Nephron progenitor cell (in vitro differentiated cells): ENCODE data around the gene ALDH3A2.

ENCODE experiments used
- DNase-seq: peaks from one replicate; pipeline ENCODE4 v3.0.0; 2021
- H3K27ac Mint-ChIP-seq: 2 replicates; pipeline ENCODE4 v1.8.0; 2021; ENCODE audit warnings: mild to moderate bottlenecking, moderate library complexity, mixed read lengths
- H3K27me3 Mint-ChIP-seq: 2 replicates; pipeline ENCODE4 v1.8.0; 2021; ENCODE audit warnings: mild to moderate bottlenecking, low read depth, mixed read lengths; ENCODE audit not compliant: poor library complexity
- H3K36me3 Mint-ChIP-seq: 2 replicates; pipeline ENCODE4 v1.8.0; 2021; ENCODE audit warnings: low read depth, mixed read lengths
- H3K4me1 Mint-ChIP-seq: 2 replicates; pipeline ENCODE4 v1.8.0; 2021; ENCODE audit warnings: mixed read lengths
- H3K4me3 Mint-ChIP-seq: 2 replicates; pipeline ENCODE4 v1.8.0; 2021; ENCODE audit warnings: mild to moderate bottlenecking, moderate library complexity, mixed read lengths
- H3K9me3 Mint-ChIP-seq: 2 replicates; pipeline ENCODE4 v1.8.0; 2021; ENCODE audit warnings: mild to moderate bottlenecking, moderate library complexity, mixed read lengths
- TF ChIP-seq, protein P1 (sequence below): fragments of 200-600 bp; sonication (generic); IDR thresholded peaks from 2 replicates; pipeline ENCODE4 v1.5.0; 2021; ENCODE audit warnings: antibody characterized with exemption

Gene ALDH3A2

DNA sequence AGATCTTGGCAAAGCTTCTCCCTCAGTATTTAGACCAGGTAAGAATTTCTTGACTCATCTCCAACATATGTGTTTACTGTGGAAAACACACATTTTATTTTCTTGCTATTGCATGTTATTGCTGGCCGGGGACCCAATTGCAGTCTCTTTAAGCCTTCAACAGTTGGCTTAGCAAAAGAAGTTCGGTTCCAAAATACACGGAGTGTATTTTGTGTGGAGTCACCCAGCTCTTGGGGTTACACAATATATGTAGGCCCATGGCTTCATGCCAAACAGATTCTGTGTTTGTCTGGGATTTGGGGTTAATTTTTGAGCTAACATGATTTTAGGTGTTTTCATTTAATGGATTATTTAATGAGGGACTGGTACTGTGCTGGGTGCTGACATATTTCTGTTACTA is 4.0 kb downstream of the ALDH3A2 start:
- TF ChIP-seq, protein P1, sequence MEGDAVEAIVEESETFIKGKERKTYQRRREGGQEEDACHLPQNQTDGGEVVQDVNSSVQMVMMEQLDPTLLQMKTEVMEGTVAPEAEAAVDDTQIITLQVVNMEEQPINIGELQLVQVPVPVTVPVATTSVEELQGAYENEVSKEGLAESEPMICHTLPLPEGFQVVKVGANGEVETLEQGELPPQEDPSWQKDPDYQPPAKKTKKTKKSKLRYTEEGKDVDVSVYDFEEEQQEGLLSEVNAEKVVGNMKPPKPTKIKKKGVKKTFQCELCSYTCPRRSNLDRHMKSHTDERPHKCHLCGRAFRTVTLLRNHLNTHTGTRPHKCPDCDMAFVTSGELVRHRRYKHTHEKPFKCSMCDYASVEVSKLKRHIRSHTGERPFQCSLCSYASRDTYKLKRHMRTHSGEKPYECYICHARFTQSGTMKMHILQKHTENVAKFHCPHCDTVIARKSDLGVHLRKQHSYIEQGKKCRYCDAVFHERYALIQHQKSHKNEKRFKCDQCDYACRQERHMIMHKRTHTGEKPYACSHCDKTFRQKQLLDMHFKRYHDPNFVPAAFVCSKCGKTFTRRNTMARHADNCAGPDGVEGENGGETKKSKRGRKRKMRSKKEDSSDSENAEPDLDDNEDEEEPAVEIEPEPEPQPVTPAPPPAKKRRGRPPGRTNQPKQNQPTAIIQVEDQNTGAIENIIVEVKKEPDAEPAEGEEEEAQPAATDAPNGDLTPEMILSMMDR, result no peak
- Mint-ChIP-seq H3K4me3 (no peak overlapping the region), H3K4me1 (peaks cover 21% of the 10 kb centered on the region), H3K27ac (no peak overlapping the region), H3K27me3 (peaks cover 6% of the 10 kb centered on the region), H3K36me3 (peaks cover 58% of the 10 kb centered on the region), H3K9me3 (peaks cover 32% of the 10 kb centered on the region)
- DNase-seq, result no peak

DNA sequence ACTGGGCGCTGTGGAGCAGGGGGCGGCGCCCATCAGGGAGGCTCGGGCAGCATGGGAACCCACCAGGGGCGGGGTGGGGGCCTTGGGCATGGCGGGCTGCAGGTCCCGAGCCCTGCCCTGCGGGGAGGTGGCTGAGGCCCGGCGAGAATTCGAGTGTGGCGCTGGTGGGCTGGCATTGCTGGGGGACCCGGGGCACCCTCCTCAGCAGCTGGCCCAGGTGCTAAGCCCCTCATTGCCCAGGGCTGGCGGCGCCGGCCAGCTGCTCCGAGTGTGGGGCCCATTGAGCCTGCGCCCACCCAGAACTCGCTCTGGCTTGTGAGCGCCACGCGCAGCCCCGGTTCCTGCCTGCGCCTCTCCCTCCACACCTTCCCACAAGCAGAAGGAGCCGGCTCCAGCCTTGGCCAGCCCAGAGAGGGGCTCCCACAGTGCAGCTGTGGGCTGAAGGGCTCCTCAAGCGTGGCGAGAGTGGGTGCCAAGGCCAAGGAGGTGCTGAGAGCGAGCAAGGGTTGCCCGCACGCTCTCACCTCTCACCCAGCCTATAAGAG is 5.9 kb downstream of the ALDH3A2 start:
- H3K9me3 Mint-ChIP-seq, result peaks cover 32% of the 10 kb centered on the region
- DNase-seq, result no peak
- H3K27me3 Mint-ChIP-seq, result peaks cover 9% of the 10 kb centered on the region
- peaks cover 76% of the 10 kb centered on the region for H3K36me3 Mint-ChIP-seq
- TF ChIP-seq, protein P1, result no peak
- H3K4me3 Mint-ChIP-seq, result no peak overlapping the region
- no peak overlapping the region for H3K27ac Mint-ChIP-seq
- H3K4me1 Mint-ChIP-seq, result peaks cover 20% of the 10 kb centered on the region

DNA sequence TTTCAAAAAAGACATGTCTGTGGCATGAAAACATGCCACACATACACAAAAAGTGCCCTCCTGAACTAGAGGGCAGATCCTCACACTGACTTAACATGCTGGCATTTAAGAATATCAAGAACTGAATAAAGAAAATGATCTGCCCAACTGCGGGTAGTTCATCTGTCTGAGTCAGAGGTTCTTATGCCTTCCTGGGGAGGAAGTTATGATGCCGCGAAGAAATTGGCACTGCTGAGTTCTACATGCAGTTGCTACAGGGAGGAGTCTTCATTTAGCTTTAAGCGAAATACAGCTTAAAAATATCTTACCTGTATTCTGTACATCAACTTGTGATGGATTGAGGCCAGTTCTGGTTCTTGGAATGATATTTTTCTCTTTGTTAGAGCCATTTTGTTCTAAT is 6.3 kb downstream of the ALDH3A2 start:
- DNase-seq, result no peak
- Mint-ChIP-seq H3K4me3 (no peak overlapping the region), H3K36me3 (peaks cover 81% of the 10 kb centered on the region), H3K9me3 (peaks cover 32% of the 10 kb centered on the region), H3K27me3 (peaks cover 9% of the 10 kb centered on the region), H3K4me1 (peaks cover 16% of the 10 kb centered on the region), H3K27ac (no peak overlapping the region)
- TF ChIP-seq, protein P1, result no peak

DNA sequence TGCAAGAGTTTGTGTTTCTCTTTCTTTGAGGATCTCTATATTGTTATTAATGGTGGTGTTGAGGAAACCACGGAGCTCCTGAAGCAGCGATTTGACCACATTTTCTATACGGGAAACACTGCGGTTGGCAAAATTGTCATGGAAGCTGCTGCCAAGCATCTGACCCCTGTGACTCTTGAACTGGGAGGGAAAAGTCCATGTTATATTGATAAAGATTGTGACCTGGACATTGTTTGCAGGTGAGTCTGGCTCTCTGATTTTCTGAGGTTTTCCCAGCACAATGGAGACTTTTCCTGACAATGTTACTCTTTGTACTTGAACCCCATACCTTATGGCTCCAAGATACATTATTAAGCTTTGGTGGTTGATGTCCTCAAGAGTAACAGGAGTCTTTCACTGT is 7.8 kb downstream of the ALDH3A2 start:
- Mint-ChIP-seq H3K4me1 (peaks cover 9% of the 10 kb centered on the region), H3K27ac (peak overlapping the region; percentile 55), H3K27me3 (peaks cover 9% of the 10 kb centered on the region)

DNA sequence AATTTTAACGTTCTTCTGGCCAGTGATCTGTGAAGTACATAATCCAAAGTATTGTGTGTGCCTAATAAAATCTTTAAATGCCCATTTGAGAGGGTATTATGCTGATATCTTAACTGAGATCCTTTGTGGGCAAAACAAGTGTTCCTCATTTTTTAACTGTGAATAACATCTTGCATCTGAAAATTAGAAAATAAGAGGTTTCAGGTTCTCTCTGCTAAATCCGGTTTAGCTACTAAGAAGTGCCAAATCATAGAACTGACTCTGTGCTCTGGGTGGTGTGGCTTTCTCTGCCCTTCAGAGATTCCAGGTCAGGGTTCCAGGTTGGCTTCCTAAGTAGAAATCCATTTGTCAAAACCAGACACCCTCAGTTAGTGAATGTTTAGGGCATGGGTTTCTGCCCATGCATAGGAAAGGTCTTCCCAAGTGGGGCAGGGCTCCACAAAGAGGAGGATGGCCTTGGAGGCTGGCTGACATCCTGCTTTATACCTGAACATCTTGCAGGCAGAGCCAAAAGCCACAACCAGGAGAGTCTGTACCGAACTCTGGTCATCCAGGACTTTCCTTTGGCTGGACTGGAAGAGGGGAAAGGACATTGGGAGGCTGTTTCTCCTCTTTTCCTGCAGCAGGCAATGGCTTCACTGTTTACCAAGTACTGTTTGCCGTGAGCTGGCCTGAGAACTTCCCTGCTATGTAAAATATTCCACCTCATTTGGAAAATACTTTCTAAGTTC is 8.5 kb downstream of the ALDH3A2 start:
- Mint-ChIP-seq H3K4me1 (peaks cover 9% of the 10 kb centered on the region), H3K36me3 (peaks cover 92% of the 10 kb centered on the region), H3K27ac (no peak overlapping the region), H3K27me3 (peaks cover 9% of the 10 kb centered on the region), H3K9me3 (peaks cover 29% of the 10 kb centered on the region), H3K4me3 (no peak overlapping the region)
- DNase-seq, result no peak
- TF ChIP-seq, protein P1, result no peak

More for the DNA sequence above, 7.8 kb downstream of the ALDH3A2 start:
- no peak overlapping the region for H3K4me3 Mint-ChIP-seq
- H3K9me3 Mint-ChIP-seq, result peaks cover 32% of the 10 kb centered on the region
- H3K36me3 Mint-ChIP-seq, result peaks cover 94% of the 10 kb centered on the region
- no peak for DNase-seq
- TF ChIP-seq, protein P1, result no peak
